GM19035 (cell line): Measurements from ENCODE around the gene EPN2.
"Not testable (repeated sequence)": the region's sequence is repeated elsewhere in the genome, so short reads cannot be mapped to it uniquely, and the experiment has no call there.

ENCODE experiments used
- ATAC-seq: cut with Tn5 transposase; IDR thresholded peaks from one replicate; pipeline ENCODE4 v1.9.1; 2021; ENCODE audit not compliant: unreplicated experiment

EPN2 gene

GRCh38 chr17:19264681-19265080, 27.5 kb downstream of the EPN2 start:
- ATAC-seq, result no peak

- ATAC-seq, result no peak
These were observed 28.6 kb downstream of the EPN2 start for GRCh38 chr17:19265755-19266154.

DNA sequence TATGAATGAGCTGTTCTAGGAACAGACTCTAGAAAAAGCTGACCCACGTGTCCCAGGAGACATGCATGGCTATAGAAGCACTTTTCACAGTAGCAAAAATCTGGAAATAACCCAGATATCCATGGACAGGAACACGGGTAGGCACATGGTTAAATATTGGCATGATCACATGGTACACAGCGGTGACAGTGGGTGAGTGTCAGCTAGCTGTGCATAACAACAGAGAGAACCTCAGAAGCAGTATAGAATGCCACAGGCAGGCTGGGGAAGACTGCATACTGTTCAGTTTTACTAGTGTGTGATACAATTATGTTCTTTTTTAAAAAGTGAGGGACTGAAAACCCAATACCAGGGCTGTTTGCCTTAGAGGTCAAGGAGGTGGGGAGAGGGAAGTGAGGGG, 31.4 kb downstream of the EPN2 start:
- ATAC-seq, result no peak

- ATAC-seq, result no peak
These were observed 31.9 kb downstream of the EPN2 start for GRCh38 chr17:19269106-19269505.

DNA sequence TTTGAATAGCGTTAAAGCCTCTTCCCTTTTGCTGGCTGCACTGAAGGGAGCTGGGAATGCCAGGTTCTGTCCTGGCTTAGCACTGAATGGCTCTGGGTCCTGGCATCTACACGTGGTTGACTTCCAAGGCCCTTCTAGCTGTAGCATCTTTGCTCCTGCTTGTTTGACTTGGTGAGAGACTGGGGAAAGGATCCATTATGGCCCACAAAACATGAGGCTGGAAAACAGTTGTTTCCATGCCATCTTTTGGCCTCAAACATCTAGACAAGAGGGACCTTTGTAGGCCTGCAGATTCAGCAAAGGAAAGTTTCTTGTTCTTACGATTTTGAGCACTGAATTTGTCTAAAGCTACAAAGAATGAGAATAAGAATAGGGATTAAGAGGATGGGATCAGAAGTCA, 32.5 kb downstream of the EPN2 start:
- ATAC-seq, result no peak

- ATAC-seq, result no peak
These were observed 33.2 kb downstream of the EPN2 start for GRCh38 chr17:19270347-19270703.

GRCh38 chr17:19270704-19271611, 33.8 kb downstream of the EPN2 start:
- peak; percentile 66 for ATAC-seq

DNA sequence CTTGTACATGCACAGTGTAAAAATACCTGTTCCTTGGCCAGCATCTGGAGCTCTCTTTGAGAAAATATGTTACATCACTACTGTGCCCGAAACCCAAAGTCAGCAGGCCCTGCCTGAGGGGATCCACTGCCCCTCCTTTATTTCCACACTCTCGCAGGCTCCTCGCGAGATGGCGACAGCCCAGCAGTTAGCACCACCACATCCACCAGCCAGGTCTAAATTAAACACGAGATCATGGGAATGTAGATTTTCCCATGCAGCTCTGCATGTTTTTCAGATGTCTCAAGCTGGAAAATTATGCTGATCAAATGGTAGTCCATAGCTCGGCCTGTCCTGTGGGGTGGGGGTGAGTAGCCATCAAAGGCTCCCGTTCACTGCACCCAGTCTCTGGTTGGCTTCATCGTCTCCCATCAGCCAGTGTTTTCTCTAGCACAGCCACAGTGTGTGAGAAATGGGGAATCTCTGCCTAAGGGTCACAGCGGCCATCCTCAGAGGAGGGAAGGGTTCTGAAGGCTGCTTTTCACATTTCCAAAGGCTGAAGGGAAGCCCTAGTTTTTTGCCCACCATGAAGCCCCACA, 34.7 kb downstream of the EPN2 start:
- no peak for ATAC-seq

DNA sequence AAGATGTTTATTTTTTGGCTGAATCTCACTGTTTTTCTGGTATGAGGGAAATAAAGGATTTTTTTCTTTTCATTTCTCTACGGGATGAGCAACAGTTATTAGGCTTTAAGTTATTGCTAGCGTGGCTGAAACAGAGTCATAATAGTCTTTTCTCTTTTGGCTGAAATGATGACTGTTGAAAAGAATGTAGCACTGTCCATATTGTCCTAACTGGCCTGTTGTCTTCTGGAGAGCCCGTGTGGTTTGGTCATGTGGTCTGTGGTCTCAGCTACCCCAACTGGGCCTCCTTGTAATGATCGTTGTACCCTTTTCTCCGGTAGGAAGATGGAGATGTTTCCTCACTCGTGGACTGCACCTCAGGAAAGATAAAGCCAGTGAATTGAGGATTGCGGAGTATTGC, 36.6 kb downstream of the EPN2 start:
- ATAC-seq, result no peak

DNA sequence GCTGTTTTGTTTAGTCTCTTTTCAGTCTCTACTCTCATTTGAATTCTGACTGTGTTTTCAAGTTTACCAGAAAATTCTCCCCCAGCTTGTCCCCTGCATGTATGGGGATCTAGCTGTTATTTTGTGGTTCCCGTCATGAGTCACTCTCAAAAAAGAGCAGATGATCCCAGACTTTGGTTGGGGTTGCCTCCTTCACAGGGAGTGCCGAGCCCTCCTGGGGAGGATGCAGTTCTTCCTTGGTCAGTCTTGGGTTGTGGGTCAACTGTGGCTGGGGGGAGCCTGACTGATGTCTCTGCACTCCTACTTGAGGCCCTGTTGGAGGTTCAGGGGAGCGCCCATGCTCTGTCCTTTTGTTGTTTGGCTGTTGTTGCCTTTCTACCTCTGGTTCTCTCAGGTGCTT, 37.7 kb downstream of the EPN2 start:
- no peak for ATAC-seq

- no peak for ATAC-seq
These were observed 38.4 kb downstream of the EPN2 start for GRCh38 chr17:19275457-19276127.

DNA sequence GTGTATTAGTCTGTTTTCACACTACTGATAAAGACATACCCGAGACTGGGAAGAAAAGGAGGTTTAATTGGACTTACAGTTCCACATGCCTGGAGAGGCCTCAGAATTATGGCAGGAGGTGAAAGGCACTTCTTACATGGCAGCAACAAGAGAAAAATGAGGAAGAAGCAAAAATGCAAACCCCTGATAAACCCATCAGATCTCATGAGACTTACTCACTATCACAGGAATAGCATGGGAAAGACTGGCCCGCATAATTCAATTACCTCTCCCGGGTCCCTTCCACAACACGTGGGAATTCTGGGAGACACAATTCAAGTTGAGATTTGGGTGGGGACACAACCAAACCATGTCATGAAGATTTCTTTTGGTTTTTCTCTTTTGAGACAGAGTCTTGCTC, 41.1 kb downstream of the EPN2 start:
- ATAC-seq, result not testable (repeated sequence)

DNA sequence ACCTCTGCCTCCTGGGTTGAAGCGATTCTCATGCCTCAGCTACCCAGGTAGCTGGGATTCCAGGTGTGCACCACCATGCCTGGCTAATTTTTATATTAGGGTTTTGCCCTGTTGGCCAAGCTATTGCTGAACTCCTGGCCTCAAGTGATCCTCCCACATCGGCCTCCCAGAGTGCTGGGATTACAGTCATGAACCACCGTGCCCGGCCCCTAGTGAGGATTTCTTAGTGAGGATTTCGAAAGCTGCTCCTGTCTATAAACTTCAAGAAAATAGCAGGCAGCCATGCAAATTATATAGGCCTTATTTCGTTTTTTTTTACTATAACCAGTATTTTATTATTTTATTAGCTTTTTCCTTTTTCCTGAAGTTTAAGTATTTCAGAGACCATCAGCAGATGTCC, 41.6 kb downstream of the EPN2 start:
- ATAC-seq, result no peak

DNA sequence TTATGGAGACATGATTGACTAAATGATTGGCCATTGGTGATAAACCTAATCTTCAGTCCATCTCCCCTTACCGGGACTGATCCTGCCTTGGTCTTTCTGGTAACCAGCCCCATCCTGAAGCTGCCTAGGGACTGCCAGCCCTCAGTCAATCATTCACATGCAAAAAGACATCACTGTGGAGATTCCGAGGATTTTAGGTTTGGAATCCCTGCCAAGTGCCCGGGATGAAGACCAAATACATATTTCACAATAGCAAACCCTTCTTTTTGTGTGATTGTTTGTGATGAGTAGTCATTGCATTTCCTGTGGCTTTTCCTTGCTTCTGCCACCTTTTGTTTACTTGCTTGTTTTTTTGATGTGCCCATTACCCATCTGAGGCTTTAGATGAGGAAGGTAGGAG, 44.0 kb downstream of the EPN2 start:
- no peak for ATAC-seq

DNA sequence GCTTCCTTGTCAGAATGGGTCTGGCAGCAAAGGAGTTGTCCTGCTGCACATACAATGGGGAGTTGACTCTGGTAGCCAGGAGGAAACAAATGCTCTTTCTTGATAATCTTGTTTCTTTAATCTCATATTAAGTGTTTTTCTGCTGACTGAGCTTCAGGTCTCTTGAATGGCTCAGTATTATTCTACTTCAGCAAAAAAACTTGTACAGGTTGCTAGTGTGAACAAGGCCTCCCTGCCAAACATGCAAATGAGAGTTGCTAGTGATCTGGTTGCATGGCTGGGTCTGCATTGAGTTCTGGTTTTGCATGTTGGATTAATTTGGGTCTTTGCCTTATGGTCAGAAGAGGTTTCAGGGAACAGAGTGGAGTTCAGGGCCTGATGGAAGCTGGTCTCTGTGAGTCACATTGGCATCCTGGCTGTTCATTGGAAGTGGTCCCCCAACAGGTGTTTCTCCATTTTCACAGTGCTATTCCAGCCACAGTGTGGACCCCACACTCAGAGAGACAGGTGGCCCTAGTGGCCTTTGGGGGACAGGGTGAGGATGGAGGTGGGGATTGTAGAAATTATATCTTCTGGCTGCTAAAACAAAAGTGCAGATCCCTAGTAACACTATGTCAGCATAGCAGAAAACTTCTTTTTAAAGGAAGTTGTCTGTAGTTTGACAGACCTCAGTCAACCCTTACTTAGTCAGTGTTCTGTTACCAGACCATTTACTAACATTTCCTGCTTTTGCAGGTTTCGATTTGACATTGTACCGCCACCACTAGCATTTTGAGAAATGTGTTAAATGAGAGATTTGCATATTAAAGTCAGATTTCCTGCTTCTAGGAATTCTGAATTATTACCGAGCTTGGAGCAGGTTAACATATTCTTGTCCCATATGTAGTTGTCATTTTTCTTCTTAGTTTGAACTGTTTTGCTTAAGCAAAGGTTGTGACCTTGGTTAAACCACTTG, 47.1 kb downstream of the EPN2 start:
- ATAC-seq, result no peak

- no peak for ATAC-seq
These were observed 48.2 kb downstream of the EPN2 start for GRCh38 chr17:19285213-19285900.

DNA sequence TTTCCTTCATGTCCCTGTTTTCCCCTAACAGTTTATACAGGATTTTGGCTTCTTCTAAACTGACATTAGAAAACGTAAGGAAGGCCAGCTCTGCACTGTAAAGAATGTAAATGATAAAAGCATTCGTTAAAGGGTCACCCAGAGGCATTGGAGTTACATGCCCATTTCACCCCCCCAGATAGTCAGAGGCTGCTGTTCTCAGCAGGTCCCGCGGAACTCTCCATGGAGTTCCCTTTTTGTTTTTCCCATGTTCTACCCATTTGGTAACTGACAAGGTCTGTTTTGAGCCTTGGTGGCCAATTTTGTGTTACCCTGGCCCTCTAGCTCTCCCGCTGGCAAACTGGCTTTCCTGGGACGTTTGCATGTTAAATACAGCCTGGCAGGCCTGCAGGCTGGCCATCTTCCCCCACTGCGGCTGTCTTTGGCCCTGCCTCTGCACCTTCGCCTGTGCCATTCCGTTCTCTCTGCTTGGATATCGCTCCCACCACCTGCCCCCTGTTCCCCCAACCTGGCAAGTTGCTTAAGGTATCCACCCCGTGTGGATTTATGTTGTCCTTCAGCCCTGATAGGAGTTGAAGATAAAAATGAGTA, 49.7 kb downstream of the EPN2 start:
- ATAC-seq, result no peak

GRCh38 chr17:19287651-19288050, 50.5 kb downstream of the EPN2 start:
- no peak for ATAC-seq

DNA sequence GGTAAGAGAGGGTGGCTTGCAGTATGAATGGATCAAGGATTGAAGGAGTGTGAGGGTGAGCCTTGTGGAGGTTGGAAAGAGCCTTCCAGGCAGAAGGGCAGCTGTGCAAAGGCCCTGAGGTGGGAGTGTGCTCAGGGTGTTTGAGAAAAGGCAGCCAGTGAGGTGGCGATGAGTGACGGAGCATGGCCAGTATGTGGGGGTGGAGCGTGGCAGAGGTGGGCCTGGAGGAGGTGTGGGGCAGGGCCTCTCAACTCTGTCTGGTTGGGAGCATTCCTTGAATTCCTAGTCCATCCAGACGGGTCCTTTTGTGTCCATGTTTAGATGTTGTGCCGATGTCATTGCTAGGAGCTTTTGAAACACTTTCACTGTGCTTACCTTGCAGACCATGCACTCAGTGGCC, 51.3 kb downstream of the EPN2 start:
- ATAC-seq, result no peak

DNA sequence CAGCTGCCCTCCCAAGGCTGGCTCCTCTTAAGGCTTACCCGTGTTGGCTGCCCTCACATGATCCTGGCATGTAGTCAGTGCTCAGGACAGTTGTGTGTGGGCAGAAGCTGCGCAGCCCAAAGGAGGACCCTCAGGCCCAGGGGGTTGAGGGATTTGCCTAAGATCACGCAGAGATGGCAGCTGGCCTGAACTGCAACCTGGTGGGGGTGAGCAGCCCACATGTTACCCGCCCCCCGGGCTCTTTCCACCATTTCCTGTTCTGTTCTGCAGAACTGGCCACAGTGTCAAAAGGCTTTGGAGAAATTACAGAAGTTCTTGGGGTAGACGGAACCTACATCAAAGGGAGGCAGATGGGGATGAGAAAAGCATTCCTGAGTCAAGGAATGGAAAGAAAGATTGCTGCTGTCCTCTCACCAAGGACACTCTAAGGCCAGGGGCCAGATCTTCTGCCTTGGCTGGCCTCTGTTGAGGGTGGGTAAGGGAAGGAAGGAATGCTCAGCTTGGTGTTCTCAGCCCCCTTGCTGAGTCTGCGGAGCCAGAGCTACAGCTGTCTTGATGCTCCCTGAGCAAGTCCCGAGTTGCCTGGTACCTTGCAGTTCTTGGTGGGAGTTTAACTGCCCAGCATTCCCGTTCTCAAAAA, 53.0 kb downstream of the EPN2 start:
- no peak for ATAC-seq
